GM12878 (cell line): ENCODE measurements around the gene TTC31. TPM values are rescaled to one million over a fixed set of nuclear protein-coding genes. Genes with fewer than 3 reads are reported as not detected.

Experiments used
- ATF3 ChIP-seq: IDR thresholded peaks from 2 replicates; pipeline ENCODE4 v1.6.1; 2011; ENCODE audit warnings: low read depth, mild to moderate bottlenecking, low read length, moderate library complexity, borderline replicate concordance; ENCODE audit errors: extremely low read depth
- BACH1 ChIP-seq: fragments of 450-650 bp; IDR thresholded peaks from 2 replicates; pipeline ENCODE4 v1.6.1; 2017; ENCODE audit warnings: mild to moderate bottlenecking, borderline replicate concordance
- BCL11A ChIP-seq: IDR thresholded peaks from 2 replicates; pipeline ENCODE4 v1.6.1; 2011; ENCODE audit warnings: low read depth, low read length
- CBX3 ChIP-seq: fragments of 200-600 bp; sonication (generic); IDR thresholded peaks from 2 replicates; pipeline ENCODE4 v1.6.1; 2016; ENCODE audit warnings: low read depth, borderline replicate concordance
- CEBPB ChIP-seq, 2 experiments: fragments of 150-350 bp in 1 of 2; IDR thresholded peaks; 2 replicates each; pipeline ENCODE4 v1.6.1; 2012 to 2014; ENCODE audit warnings: low read depth in 2 of 2, low read length in 2 of 2, borderline replicate concordance in 1 of 2, inconsistent platforms in 1 of 2
- CHD1 ChIP-seq: IDR thresholded peaks from 2 replicates; pipeline ENCODE4 v1.6.1; 2012; ENCODE audit warnings: low read depth, low read length, improper control_type of control experiment
- FOXK2 ChIP-seq: fragments of 450-650 bp; IDR thresholded peaks from 2 replicates; pipeline ENCODE4 v1.6.1; 2017; ENCODE audit warnings: mild to moderate bottlenecking, moderate library complexity
- FOXM1 ChIP-seq: IDR thresholded peaks from 2 replicates; pipeline ENCODE4 v1.6.1; 2012; ENCODE audit warnings: low read depth, mild to moderate bottlenecking, inconsistent platforms, low read length, moderate library complexity
- IKZF1 ChIP-seq: fragments of 450-650 bp; conservative IDR thresholded peaks from 2 replicates; pipeline ENCODE4 v1.6.1; 2017; ENCODE audit warnings: antibody characterized with exemption, mild to moderate bottlenecking
- IKZF2 ChIP-seq, 2 experiments: fragments of 450-650 bp; IDR thresholded peaks; 2 replicates each; pipeline ENCODE4 v1.6.1; 2017; ENCODE audit warnings: mild to moderate bottlenecking in 2 of 2, moderate library complexity in 2 of 2
- IRF4 ChIP-seq: IDR thresholded peaks from 2 replicates; pipeline ENCODE4 v1.6.1; 2011; ENCODE audit warnings: low read depth, low read length
- MXI1 ChIP-seq: fragments of 150-350 bp; IDR thresholded peaks from 2 replicates; pipeline ENCODE4 v1.6.1; 2011; ENCODE audit warnings: low read depth, mild to moderate bottlenecking, inconsistent platforms, low read length, improper control_type of control experiment
- NBN ChIP-seq: fragments of 450-650 bp; IDR thresholded peaks from 2 replicates; pipeline ENCODE4 v1.6.1; 2016
- NFIC ChIP-seq: IDR thresholded peaks from 2 replicates; pipeline ENCODE4 v1.6.1; 2012; ENCODE audit warnings: low read depth, mild to moderate bottlenecking, inconsistent platforms, low read length, moderate library complexity
- NR2C1 ChIP-seq: fragments of 450-650 bp; IDR thresholded peaks from 2 replicates; pipeline ENCODE4 v1.6.1; 2017; ENCODE audit warnings: antibody characterized with exemption, mild to moderate bottlenecking, moderate library complexity
- POLR2AphosphoS2 ChIP-seq: IDR thresholded peaks from 2 replicates; pipeline ENCODE4 v1.6.1; 2011; ENCODE audit warnings: low read depth, mild to moderate bottlenecking, low read length, improper control_type of control experiment, moderate library complexity
- RAD21 ChIP-seq: IDR thresholded peaks from 2 replicates; pipeline ENCODE4 v1.6.1; 2011; ENCODE audit warnings: mild to moderate bottlenecking, low read depth, low read length, moderate library complexity; ENCODE audit not compliant: insufficient read depth
- RB1 ChIP-seq: fragments of 450-650 bp; formaldehyde crosslinking; IDR thresholded peaks from 2 replicates; pipeline ENCODE4 v1.6.1; 2017; ENCODE audit warnings: mild to moderate bottlenecking, borderline replicate concordance
- RBBP5 ChIP-seq: fragments of 200-600 bp; sonication (generic); conservative IDR thresholded peaks from 2 replicates; pipeline ENCODE4 v1.6.1; 2016
- RCOR1 ChIP-seq: conservative IDR thresholded peaks from 2 replicates; pipeline ENCODE4 v1.6.1; 2012; ENCODE audit warnings: low read depth, low read length, improper control_type of control experiment
- RELA ChIP-seq: fragments of 450-650 bp; IDR thresholded peaks from 2 replicates; pipeline ENCODE4 v1.8.0; 2014; ENCODE audit warnings: borderline replicate concordance; ENCODE audit not compliant: partially characterized antibody
- SIX5 ChIP-seq: IDR thresholded peaks from 2 replicates; pipeline ENCODE4 v1.6.1; 2011; ENCODE audit warnings: mild to moderate bottlenecking, low read depth, low read length, moderate library complexity; ENCODE audit not compliant: severe bottlenecking
- SMARCA5 ChIP-seq: fragments of 450-650 bp; IDR thresholded peaks from 2 replicates; pipeline ENCODE4 v1.6.1; 2017; ENCODE audit warnings: mild to moderate bottlenecking
- SPI1 ChIP-seq: IDR thresholded peaks from 2 replicates; pipeline ENCODE4 v1.6.1; 2011; ENCODE audit warnings: low read depth, mild to moderate bottlenecking, low read length, moderate library complexity, borderline replicate concordance; ENCODE audit not compliant: insufficient read depth
- SREBF1 ChIP-seq: IDR thresholded peaks from 2 replicates; pipeline ENCODE4 v1.6.1; 2012; ENCODE audit warnings: mild to moderate bottlenecking, low read length
- STAT3 ChIP-seq: IDR thresholded peaks from 2 replicates; pipeline ENCODE4 v1.6.1; 2011; ENCODE audit warnings: low read depth, low read length, improper control_type of control experiment
- SUPT20H ChIP-seq: IDR thresholded peaks from 2 replicates; pipeline ENCODE4 v1.6.1; 2011; ENCODE audit warnings: low read depth, mild to moderate bottlenecking, low read length, moderate library complexity, borderline replicate concordance; ENCODE audit not compliant: control insufficient read depth
- TAF1 ChIP-seq: IDR thresholded peaks from 2 replicates; pipeline ENCODE4 v1.6.1; 2011; ENCODE audit warnings: mild to moderate bottlenecking, low read depth, low read length, borderline replicate concordance
- YBX1 ChIP-seq: fragments of 450-650 bp; IDR thresholded peaks from 2 replicates; pipeline ENCODE4 v1.6.1; 2016; ENCODE audit warnings: antibody characterized with exemption
- YY1 ChIP-seq: IDR thresholded peaks from 2 replicates; pipeline ENCODE4 v1.6.1; 2011; ENCODE audit warnings: low read depth, mild to moderate bottlenecking, low read length
- ZNF24 ChIP-seq: fragments of 450-650 bp; IDR thresholded peaks from 2 replicates; pipeline ENCODE4 v1.6.1; 2017; ENCODE audit warnings: antibody characterized with exemption, mild to moderate bottlenecking
- ZSCAN29 ChIP-seq: fragments of 450-650 bp; IDR thresholded peaks from 2 replicates; pipeline ENCODE4 v1.6.1; 2017; ENCODE audit warnings: mild to moderate bottlenecking, moderate library complexity
- ZZZ3 ChIP-seq: IDR thresholded peaks from 2 replicates; pipeline ENCODE4 v1.6.1; 2011; ENCODE audit warnings: low read depth; ENCODE audit not compliant: control insufficient read depth, insufficient read length
- polyA plus RNA-seq, 11 experiments: library from polyadenylated mRNA; depleted of rRNA in 4 of 11; unstranded in 6 of 11; stranded (reverse) in 5 of 11; fragments of >200 nt; fragmentation: Nextera tagmentation in 4 of 11; fragmentation: Illumina TruSeq in 1 of 11; extraction: Ambion mirVana in 4 of 11; extraction: Trizol in 1 of 11; gene quantifications; 1 replicate in 1 of 11; 2 replicates in 10 of 11; pipeline versions ENCODE4 v1.2.1 to v1.2.3, GENCODE V29; 2011 to 2016; ENCODE audit warnings: inconsistent platforms in 2 of 11, missing spikeins in 2 of 11, low read depth in 1 of 11
- total RNA-seq, 4 experiments: library from RNA; depleted of rRNA in 3 of 4; stranded (reverse); fragments of >200 nt in 3 of 4; fragmentation: Illumina TruSeq in 1 of 4; extraction: Trizol in 1 of 4; gene quantifications; 2 replicates each; pipeline versions ENCODE4 v1.2.1 to v1.2.3, GENCODE V29; 2013 to 2021

Gene TTC31
- total and polyA plus RNA-seq, 10 of the 15 experiments (the other 5 are each of a cell fraction or from before 2014, with no cell fraction given), result 6.5 to 34.9 (median 25.9) TPM

DNA sequence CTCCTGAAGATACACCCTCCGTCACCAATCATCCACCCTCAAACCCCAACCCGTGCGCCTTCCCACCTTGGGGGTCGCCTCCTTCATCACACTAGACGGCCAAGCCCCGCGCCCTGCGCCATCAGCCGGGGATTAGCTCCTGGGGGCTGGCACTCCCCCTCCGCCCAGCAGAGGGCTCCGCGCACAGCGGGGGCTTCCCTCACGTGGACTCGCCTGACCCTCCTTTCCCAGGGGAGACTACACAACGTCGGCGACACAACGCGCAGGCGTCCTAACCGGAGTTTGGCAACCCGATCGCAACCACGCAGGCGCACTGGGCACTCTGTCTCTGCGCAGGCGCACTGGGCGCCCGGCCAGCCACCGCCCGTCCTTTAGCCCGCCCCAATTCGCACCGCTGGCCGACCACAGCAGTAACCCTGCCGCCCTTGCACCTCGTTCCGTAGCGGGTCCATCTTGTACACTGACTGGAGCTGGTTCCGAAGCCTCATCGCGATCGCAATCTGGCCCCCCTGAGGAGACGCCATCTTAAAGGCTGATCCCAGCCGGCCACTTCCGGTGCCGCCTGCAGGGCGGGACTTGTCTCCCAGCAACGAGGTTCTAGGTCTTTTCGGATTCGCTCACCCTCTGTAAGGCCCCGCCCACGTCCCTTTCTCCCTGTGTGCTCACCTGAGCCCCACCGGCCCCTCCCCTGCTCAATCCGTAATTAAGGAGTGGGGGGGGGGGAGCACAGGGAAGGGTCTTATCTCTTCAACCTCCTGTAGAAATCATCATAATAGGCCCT lies 24.5 kb downstream of the TTC31 start, which contains the start of gene PCGF1 (continued):
- no peak for TF ChIP-seq SREBF1
- peak; percentile 50 for TF ChIP-seq RELA
- TF ChIP-seq SPI1, result no peak
- TF ChIP-seq SIX5, result no peak
- peak; percentile 98 for TF ChIP-seq YY1
- peak; percentile 89; the same call in 1 of the 2 replicates for TF ChIP-seq NBN
- TF ChIP-seq IKZF2 (IDR thresholded peaks at IDR 0.05), result no peak
- peak; percentile 81; the same call in 1 of the 2 replicates for TF ChIP-seq RB1
- TF ChIP-seq ZSCAN29, result no peak
- TF ChIP-seq TAF1, result peak; percentile 91
- TF ChIP-seq ZZZ3, result no peak
- TF ChIP-seq POLR2AphosphoS2, result 0 out of 2 replicates have a peak, but pooled peaks have one; percentile 52
- no peak for TF ChIP-seq ZNF24
- peak; percentile 85 for TF ChIP-seq BACH1
- no peak for TF ChIP-seq NFIC
- TF ChIP-seq SUPT20H, result no peak
- peak; percentile 99 for TF ChIP-seq IKZF1
- TF ChIP-seq ATF3, result 0 out of 2 replicates have a peak, but pooled peaks have one; percentile 26
- no peak for TF ChIP-seq IRF4
- TF ChIP-seq STAT3, result no peak
- peak; percentile 49 for TF ChIP-seq RAD21
- no peak for TF ChIP-seq FOXM1
- TF ChIP-seq CEBPB (IDR thresholded peaks at IDR 0.05; ENCODE audit: borderline replicate concordance in 1 of 2, low read depth in 2 of 2, low read length in 2 of 2), result no peak
- TF ChIP-seq NR2C1, result no peak; the same call in 1 of the 2 replicates
- peak; percentile 84; the same call in 1 of the 2 replicates for TF ChIP-seq SMARCA5
- TF ChIP-seq BCL11A, result no peak
- no peak for TF ChIP-seq CHD1
- 0 out of 2 replicates have a peak, but pooled peaks have one; percentile 59 for TF ChIP-seq RCOR1
- 0 out of 2 replicates have a peak, but pooled peaks have one; percentile 44 for TF ChIP-seq YBX1
- peak; percentile 8; the same call in 1 of the 2 replicates for TF ChIP-seq FOXK2
- TF ChIP-seq CBX3, result no peak
- TF ChIP-seq RBBP5, result no peak
- peak; percentile 87; the same call in 1 of the 2 replicates for TF ChIP-seq MXI1
